Raji (cell line): Measurements from ENCODE around the gene NAV1.
A peak's percentile ranks its signal among the peaks of the same experiment; 100 is the strongest.

ENCODE experiments used
- POLR2A ChIP-seq: IDR thresholded peaks from 2 replicates; pipeline ENCODE4 v1.6.1; 2011; ENCODE audit warnings: low read depth, low read length, control low read depth; ENCODE audit not compliant: insufficient read depth

NAV1 gene

DNA sequence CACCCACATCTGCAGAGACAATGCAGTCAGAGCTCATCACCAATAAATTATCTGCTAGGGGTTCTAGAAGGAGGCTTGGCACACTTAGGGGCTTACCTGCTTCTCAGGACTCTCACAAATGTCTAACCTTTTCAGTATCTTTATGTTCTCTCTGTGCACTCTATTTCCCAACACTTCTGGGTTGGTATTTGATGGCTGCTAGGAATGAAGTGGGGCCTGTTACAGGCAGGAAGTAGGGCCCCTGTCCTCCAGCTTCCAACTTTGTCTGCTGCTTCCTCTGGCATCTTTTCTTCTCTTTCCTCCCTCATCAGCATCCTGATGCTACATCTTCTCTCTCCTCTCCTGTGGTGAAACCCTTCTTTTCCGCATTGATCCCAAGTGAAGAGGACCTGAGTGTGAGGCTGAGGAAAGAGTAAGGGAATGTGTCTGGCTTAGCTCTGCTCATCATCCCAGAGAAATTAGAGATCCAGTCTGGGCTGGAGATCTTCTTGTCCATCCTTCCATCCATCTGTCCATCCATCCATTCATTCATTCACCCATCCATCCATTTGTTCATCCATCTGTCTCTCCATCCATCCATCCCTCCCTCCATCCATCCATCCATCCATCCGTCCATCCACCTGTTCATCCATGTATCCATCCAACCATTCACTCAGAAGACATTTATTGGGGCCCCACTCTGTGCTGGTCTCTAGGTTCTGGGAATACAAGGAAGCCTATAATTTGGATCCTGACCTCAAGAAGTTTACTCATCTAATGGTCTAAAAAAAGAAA lies 29.1 kb upstream of the NAV1 start:
- TF ChIP-seq POLR2A = no peak

DNA sequence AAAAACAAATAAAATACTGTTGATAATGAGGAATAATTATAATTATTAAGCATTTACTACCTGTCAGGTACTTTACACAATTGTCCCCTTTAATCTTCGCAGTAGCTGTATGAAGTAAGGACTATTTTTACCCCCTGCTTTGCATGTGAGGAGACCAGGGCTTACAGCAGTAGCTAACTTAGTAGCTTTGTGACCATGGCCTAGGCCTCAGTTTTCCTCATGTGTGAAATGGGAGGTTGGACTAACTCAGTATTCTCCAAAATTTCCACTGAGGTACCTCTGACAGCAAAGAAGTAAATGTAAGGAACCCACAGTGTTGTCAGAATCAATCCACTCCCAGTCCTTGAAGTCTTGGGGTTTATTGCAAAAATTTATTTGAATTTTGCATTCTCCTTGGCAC lies 28.2 kb upstream of the NAV1 start:
- TF ChIP-seq POLR2A = 0 out of 2 replicates have a peak, but pooled peaks have one; percentile 37

DNA sequence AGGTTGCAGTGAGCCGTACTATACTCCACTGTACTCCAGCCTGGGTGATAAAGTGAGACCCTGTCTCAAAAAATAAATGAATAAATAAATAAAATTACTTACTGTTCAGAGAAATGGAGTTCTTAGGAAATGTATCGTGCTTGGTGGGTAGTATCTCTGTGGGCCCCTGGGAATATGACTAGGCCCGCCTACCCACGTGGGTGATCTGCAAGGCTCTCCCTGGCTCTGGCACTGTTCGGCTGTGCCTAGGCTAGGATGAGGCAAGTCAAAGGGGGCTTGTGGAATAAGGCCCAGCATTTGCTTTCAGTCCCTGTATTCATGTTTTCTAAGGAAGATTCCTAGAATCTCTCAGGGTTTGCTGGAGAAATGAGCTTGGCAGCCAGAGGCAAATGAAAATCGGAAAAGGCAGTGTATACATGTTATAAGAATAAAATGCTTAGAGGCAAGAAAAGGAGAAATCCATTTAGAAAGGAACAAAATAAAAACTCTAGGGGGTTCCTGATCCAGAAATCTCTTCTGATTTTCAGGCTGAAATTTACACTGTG lies 27.5 kb upstream of the NAV1 start:
- no peak for TF ChIP-seq POLR2A

DNA sequence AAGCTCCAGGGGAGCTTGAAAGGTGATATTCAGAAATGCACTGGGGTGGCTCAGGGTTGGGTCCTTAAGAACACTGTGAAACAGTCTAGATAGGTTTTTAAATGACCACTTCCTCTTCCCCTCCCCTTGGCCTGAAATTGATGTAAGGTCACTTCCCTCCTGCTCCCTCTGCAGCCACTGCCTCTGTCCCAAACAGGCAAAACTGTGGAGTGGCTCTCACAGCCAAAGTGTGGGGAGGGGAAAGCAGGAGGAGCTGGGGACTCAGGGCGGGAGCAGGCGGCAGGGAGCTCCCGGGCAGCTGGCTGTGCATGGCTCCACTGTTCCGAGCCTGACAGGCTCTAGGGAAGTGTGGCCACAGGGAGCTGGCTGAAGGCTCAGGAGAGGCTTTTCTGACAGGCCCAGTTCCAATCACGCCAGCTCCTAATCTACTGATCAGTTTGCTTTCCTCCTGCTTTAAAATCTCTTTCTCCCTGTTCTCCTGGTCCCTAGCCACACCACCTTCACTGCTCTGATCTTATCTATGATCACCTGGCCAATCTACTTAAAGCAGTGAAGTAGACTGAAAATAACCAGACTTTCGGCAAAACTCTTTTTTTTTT lies 26.9 kb upstream of the NAV1 start:
- TF ChIP-seq POLR2A = no peak

DNA sequence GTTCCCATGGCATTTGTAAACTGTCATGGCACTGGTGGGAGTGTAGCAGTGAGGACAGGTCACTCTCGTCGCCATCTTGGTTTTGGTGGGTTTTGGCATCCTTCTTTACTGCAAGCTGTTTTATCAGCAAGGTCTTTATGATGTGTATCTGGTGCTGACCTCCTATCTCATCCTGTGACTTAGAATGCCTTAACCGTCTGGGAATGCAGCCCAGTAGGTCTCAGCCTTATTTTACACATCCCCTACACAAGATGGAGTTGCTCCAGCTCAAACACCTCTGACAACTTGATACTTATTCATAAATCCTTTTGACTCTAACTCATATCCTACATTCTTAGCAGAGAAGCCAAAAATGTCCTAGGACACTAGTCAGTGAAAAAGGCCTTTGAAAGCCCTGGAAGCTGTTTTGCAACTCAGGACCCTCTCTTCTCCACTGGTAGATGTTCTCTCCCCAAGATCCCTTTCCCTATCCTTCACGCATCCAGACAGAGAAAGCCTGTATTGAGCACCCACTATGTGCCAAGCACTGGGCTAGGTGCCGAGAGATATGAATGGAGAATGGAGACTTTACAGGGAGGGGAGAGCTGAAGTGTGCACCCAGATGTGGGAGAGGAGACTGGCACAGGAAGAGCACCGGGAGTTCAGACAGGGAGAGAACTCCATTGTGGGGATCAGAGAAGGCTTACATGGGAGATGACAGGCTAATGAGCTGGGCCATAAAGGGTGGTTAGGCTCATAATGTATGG lies 25.3 kb upstream of the NAV1 start:
- TF ChIP-seq POLR2A = no peak

DNA sequence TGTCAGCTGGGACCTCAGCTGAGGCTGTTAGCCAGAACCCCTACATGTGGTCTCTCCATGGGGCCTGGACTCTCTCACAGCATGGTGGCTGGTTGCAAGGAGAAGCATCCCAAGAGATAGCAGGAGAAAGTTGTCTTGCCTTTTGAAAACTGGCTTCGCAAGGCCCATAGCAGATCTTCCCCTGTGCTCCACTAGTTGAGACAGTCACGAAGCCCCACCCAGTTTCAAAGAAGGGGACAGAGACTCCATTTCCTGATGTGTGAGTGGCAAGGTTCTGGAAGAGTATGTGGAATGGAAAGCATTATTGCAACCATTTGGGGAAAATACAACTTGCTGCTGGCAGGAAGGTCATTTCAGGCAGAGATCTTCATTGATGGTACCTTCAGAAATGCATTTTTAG lies 24.5 kb upstream of the NAV1 start:
- TF ChIP-seq POLR2A = no peak

DNA sequence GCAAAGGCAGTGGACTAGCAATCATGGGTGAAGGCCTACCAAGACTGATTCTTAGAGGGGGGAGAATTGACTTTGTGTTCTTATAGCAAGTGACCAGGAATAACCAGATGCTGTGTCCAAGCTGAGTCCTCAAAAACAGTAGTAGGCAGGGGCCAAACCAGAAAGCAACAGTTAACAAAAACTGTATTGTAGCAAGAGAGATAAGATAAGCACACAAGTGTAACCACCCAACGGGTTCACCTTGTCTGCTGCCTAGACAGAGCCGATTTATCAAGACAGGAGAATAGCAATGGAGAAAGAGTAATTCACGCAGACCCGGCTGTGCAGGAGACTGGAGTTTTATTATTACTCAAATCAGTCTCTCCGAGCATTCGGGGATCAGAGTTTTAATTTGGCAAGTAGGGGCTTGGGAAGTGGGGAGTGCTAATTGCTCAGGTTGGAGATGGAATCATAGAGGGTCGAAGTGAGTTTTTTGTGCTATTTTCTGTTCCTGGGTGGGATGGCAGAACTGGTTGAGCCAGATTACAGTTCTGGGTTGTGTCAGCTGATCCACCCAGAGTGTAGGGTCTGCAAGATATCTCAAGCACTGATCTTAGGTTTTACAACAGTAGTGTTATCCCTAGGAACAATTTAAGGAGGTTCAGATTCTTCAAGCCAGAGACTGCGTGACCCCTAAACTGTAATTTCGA lies 23.7 kb upstream of the NAV1 start:
- TF ChIP-seq POLR2A = no peak

DNA sequence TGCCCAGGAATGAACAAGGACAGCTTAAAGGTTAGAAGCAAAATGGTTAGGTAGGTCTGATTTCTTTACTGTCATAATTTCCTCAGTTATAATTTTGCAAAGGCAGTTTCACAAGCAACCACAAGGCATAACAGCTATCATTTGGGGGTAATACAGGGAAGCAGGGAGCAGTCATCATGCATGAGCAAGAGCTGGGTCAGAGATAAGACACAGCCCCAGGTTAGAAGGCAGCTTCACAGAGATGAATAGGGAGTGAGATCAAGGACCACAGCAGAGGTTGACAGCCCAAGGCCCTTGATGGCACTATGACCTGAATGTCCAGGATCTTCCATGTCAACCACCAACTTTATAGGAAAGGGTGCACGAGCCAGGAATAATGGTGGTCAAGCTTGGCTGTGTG lies 23.0 kb upstream of the NAV1 start:
- TF ChIP-seq POLR2A = no peak

DNA sequence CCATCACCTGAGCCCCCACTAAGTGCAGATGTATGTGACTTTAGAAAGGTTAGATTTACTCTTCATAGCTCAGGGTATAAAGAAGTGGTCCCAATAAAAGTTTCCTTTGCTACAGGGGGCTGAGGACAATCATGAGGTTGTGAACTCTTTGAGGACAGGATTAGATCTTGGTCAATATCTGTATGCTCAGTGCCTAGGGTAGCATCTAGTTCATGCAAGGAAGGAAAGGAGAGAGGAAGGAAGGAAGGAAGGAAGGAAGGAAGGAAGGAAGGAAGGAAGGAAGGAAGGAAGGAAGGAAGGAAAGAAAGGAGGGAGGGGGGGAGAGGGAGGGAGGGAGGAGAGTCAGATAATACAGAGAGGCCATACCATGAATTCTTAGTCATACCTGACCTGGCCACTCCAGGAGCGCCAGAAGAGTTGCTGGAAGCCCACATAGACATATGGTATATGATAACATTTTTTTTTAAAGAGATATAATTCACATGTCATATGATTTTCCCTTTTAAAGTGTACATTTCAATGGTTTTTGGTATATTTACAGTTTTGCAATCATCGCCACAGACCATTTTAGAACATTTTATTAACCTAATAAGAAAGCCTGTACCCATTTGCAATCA lies 22.3 kb upstream of the NAV1 start:
- no peak for TF ChIP-seq POLR2A

DNA sequence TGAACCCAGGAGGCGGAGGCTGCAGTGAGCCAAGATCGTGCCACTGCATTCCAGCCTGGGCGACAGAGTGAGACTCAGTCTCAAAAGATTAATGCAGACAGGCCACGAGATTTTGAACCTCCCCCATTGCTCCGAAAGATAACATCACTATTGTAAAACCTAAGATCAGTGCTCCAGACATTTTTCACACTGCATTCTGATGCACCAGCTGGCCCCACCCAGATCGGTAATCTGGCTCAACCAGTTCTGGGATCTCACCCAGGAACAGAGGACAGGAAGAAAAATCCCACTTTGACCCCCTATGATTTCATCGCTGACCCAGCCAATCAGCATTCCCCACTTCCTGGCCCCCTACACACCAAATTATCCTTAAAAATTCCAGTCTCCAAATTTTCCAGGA lies 21.3 kb upstream of the NAV1 start:
- TF ChIP-seq POLR2A = no peak

DNA sequence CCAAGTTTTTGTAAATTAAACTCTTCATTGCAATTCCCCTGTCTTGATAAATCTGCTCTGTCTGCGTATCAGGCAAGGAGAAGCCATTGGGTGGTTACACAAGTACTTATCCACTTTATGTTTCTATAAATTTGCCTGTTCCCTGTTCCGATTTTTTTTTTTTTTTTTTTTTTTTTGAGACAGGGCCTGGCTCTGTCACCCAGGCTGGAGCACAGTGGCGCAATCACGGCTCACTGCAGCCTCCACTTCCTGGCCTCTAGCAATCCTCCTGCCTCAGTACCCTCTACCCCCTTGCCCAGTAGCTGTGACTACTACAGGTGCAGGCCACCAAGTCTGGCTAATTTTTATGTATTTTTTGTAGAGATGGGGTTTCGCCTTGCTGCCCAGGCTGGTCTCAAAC lies 20.9 kb upstream of the NAV1 start:
- no peak for TF ChIP-seq POLR2A

DNA sequence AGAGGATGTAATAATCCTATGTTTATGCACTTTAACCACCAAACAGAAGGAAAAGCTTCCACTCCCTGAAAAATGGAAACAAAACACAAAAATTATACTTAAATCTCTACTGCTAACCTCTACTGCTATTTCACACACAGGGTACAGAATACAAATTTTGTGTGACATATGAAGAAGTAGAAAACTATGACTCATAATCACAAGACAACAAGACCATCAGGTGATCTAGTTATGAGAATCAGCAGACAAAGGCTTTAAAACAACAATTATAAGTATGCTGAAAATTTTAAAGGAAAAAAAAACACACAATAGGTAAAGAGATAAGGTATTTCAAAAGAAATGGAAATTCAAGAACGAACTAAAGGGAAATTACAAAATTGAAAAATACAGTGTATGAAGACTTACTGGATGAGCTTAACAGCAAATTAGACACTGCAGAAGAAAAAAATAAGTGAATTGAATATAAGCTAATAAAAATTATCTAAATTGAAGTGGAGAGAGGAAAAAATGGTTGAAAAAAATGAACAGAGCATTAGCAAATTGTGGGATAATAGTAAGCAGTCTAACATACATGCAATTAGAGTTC lies 13.6 kb upstream of the NAV1 start:
- TF ChIP-seq POLR2A = no peak

DNA sequence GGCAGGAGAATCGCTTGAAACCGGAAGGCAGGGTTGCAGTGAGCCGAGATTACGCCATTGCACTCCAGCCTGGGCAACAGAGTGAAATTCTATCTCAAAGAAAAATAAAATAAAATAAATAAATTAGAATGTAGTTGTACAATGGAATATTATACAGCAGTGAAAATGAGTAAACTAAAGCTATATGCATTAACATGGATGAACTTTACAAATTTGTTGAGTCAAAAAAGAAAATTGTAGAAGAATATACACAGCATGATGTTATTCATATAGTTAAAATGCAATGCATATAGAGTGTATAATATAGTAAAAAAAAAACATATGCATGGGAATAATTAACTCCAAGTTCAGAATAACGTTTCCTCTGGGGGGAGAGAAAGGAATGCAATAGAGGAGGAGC lies 11.0 kb upstream of the NAV1 start:
- TF ChIP-seq POLR2A = no peak

DNA sequence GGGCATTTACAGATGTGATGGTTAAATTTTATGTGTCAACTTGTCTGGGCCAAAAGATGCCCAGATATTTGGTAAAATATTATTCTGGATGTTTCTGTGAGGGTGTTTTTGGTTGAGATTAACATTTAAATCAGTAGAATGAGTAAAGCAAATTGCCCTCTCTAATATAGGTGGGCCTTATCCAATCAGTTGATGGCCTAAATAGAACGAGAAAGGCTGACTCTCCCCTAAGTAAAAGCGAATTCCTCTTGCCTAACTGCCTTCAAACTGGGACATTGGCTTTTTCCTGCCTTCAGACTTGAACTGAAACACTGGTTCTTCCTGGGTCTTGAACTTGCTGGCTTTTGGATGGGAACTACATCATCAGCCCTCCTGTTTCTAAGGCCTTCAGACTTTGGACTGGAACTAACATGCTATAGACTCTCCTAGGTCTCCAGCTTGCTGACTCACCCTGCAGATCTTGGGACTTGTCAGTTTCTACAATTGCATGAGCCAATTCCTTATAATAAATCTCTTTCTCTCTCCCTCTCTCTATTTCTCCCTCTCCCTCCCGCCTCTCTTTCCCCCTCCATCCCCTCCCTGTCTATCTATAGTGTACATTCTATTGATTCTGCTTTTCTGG lies 10.2 kb upstream of the NAV1 start:
- no peak for TF ChIP-seq POLR2A

DNA sequence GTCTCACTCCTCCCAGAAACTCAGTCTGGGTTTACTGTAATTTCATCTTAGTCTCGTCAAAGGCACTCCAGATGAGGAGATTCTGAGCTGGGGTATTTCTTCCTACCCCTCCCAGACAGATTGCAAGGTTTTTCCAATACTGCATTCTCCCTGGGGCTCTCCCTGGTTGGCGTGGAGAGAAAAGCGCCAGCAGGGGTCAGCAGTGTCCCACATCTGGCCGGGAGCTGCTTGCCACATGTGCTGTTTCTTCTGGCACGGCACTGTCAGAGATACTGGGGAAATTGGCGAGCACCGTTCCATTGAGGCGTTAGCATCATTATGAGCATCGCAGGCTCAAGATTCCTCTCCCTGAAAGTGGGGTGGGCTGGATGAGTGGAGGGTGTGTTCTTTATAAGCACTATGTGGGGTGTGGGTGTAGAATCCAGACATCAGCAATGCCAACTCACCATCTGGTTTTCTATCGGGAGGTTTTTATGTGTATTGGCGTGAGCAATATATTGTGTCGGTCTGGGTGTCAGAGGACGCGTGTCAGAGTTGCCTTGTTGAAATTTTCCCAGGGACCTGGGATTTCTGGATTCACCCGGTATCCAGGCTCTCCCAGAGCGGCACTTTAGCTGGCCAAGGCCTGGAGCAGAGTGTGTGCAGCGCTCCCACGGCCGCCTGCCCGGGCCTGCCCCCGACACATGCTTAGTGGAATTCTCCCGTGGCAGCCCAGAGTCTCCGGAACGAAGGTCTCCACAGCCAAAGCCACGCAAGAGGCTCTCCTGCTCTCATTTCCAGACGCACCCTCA lies 8.0 kb upstream of the NAV1 start:
- no peak for TF ChIP-seq POLR2A
